Measurements from ENCODE around the gene GHR.

GHR gene

DNA sequence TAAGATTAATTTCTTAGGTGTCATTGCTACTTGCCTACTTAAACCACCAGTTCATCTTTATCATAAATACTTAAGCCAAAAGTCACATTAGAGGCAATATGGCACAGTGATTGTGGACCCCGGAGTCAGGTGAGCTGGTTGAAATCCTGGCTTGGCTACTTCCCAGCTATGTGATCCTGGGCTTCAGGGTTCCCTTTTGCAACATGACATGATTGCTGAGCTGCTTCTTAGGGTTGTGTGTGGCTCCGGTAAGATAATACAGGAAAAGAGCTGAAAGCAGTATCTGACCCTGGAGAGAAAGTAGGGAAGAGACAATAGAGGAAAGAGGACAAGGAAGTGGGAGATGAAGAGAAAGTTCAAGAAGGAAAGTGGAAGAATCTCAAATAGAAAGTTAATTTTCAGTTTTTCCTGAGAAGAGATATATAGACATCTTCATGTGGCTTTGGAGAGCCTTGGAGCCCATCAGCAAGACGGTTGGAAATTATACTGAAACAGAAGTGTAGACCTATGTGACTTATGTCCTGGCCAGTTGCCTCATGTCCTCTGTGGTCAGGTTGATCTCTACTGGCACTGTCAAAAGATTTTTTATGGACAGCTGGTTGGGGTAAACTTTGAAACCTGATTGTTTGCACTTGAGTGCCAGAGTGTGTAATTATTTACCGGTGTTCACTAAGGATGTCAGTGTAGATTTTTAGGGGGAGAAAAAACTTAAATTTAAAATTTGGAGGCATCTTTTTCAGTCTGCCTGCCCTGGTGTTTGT, 93.2 kb downstream of the GHR start:
- DNase-seq (ENCODE audit: low spot score) = no peak

GRCh38 chr5:42517164-42517563, 93.9 kb downstream of the GHR start:
- no peak for DNase-seq (ENCODE audit: low spot score)

DNA sequence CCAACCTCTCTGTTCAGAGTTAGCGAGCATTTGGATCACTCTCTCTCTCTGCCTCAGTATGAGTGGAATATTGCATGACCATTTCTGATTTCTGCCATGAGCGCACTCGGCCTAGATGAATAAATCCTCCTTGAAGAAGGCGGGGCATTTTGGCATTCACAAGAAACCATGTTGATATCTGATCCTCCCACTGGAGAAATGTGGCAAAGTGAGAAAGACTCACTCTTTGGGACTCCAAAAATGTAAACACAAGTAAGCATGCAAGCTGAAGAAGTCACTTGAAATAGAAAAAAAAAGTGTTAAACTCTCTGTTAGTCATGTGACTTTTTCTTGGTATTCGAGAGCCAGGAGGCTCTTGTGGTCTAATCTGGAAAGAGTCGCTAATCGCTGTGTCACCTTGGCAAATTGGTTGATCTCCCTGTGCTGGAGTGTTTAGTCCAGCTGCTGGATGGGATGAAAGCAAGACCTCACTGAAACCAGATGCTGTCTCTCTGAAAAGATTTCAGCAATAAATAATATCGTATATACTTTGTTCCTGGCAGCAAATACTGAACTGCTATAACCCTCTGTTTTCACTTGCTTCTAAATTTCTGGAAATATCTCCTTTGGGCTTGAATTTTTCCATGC, 95.5 kb downstream of the GHR start:
- peak; percentile 44 for DNase-seq (ENCODE audit: low spot score)

- no peak for DNase-seq (ENCODE audit: low spot score)
Observed at GRCh38 chr5:42520203-42520602, 97.0 kb downstream of the GHR start.

- no peak for DNase-seq (ENCODE audit: low spot score)
Observed at GRCh38 chr5:42520957-42521356, 97.7 kb downstream of the GHR start.

- DNase-seq (ENCODE audit: low spot score) = no peak
Observed at GRCh38 chr5:42521406-42521805, 98.2 kb downstream of the GHR start.

- DNase-seq (ENCODE audit: low spot score) = no peak
Observed at GRCh38 chr5:42522783-42523182, 99.5 kb downstream of the GHR start.

- no peak for DNase-seq (ENCODE audit: low spot score)
Observed at GRCh38 chr5:42526179-42526578, 102.9 kb downstream of the GHR start.

GRCh38 chr5:42531611-42532010, 108.4 kb downstream of the GHR start:
- DNase-seq (ENCODE audit: low spot score) = no peak

GRCh38 chr5:42542106-42542505, 118.9 kb downstream of the GHR start:
- DNase-seq (ENCODE audit: low spot score) = no peak

- no peak for DNase-seq (ENCODE audit: low spot score)
Observed at GRCh38 chr5:42543774-42544173, 120.5 kb downstream of the GHR start.

DNA sequence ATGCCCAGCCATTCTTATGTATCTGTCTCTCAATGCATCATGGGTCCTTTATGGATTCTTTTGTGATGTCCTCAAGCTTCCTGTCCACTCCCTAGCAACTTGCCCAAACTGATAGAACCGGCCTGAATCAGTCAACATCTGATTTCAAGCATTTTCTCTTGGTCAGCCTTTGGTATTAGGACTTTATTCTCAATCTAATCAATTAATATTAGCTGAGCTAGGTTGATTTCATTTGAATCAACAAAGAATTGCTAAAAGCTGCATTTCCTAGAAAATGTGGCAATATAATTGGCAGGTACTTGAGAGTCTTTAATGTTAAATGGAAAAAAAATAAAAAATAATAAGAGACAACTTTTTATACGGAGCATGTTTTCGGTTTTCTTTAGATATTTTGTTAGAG, 121.8 kb downstream of the GHR start:
- no peak for DNase-seq (ENCODE audit: low spot score)

DNA sequence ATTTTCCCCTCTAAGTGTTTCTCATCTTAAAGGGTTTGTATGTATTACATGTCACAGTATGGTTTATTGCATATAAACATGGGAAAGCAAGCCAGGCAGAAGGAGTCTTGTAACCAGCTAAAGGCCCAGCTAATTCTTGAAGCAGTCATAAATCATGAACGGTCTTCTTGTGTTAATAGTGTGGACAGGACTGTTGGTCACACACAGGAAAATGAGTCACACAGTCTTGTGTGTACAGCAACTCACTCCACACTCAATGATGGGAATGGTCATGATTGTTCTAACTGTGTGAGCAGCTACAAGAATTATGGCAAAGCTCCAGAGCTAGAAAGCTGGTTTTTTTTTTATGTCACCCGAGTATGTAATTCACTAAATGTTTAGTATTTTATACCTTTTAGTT, 123.9 kb downstream of the GHR start:
- DNase-seq (ENCODE audit: low spot score) = peak; percentile 33

- DNase-seq (ENCODE audit: low spot score) = no peak
Observed at GRCh38 chr5:42547894-42548293, 124.7 kb downstream of the GHR start.

GRCh38 chr5:42552597-42552996, 129.4 kb downstream of the GHR start:
- DNase-seq (ENCODE audit: low spot score) = no peak

DNA sequence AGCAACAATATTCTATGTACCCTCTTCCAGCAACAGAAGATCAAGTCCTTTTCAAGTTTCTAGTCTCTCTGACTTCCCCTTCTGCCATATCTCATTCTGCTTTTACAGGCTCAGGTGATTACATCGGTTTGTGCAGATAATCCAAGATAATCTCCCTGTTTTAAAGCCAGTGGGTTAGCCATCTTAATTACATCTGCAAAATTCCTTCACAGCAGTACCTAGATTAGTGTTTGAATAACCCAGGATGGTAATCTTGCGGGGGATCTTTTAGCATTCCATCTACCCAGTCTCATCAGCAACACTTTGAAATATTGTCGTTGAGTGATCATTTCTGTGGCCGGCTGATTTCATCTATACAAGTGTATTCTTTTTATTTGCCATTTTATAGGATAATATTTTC, 130.2 kb downstream of the GHR start:
- DNase-seq (ENCODE audit: low spot score) = no peak

- DNase-seq (ENCODE audit: low spot score) = no peak
Observed at GRCh38 chr5:42555010-42555409, 131.8 kb downstream of the GHR start.

- no peak for DNase-seq (ENCODE audit: low spot score)
Observed at GRCh38 chr5:42555797-42556196, 132.6 kb downstream of the GHR start.

GRCh38 chr5:42557689-42558088, 134.4 kb downstream of the GHR start:
- no peak for DNase-seq (ENCODE audit: low spot score)

GRCh38 chr5:42561656-42562055, 138.4 kb downstream of the GHR start:
- no peak for DNase-seq (ENCODE audit: low spot score)

DNA sequence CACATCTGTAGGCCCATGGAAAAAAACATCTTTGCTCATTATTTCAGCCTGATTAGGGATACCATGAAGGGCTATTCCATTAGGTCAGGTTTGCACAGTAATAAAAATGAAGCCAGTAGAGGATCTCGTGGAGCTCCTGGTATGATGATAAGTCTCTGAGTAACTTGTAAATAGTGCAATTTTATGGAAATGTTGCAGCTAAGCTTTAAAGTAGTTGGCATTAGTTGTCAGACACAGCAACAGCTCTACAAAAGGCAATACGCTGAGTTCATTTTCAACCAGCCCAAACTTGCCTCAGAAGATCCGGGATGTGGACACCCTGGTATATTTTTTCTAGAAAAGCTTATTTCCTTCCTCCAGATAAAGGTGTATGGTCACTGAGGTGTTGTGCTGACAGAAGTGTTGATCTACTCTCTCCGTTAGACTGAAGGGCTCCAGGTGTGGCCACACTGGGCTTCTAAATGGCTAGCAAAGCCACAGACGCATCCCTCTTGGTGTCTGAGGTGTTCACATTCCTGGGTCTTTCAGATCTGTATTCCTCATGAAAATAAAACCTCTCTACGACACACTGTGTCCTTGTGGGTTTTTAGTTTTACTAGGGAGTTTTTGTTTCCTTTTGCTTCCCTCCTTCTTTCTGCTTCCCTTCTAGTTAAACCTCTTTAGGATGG, 141.6 kb downstream of the GHR start:
- no peak for DNase-seq (ENCODE audit: low spot score)

GRCh38 chr5:42566652-42567295, 143.5 kb downstream of the GHR start:
- DNase-seq (ENCODE audit: low spot score) = peak; percentile 6

DNA sequence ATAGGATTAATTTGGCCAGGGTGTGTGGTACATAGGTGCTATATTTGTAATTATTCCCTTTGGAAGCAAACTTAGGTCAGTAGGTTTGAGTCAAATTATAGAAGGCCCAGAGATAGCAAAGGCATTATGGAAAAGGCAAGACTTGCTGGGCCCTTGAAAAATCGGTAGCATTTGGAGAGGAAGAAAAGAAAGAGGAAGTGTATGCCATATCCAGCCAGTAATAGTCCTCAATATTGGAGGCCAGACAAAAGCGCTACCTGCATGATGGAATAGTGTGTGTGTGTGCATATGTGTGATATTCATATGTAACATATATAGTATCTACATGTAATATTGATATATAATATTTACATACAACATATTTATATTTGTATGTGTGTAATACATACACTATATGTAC, 146.1 kb downstream of the GHR start:
- no peak for DNase-seq (ENCODE audit: low spot score)
